Fibroblast of skin of scalp (primary cell): ENCODE data around the gene KLK8. TPM values are rescaled to one million over a fixed set of nuclear protein-coding genes. Genes with fewer than 3 reads are reported as not detected.

Experiments
- DNase-seq: peaks from one replicate; pipeline ENCODE4 v3.0.0-alpha.2; 2013
- polyA plus RNA-seq, 2 experiments: library from polyadenylated mRNA; unstranded; fragments of 120-200 nt; gene quantifications; one replicate each; pipeline ENCODE4 v1.2.1, GENCODE V29; 2013; ENCODE audit not compliant: insufficient read length in 2 of 2

KLK8 gene
- polyA plus RNA-seq (2013, experiment 1 of 2; ENCODE audit: insufficient read length) = not detected
- not detected for polyA plus RNA-seq (2013, experiment 2 of 2; ENCODE audit: insufficient read length)

- DNase-seq = no peak
Measured at GRCh38 chr19:51001515-51001914, at the start of gene KLK8. KLK8 (minus strand) TSS chr19:51001604; CDS start chr19:51001167, 437 bp downstream.

- DNase-seq = no peak
Measured at GRCh38 chr19:51047031-51047335, 45.6 kb upstream of the KLK8 start.

GRCh38 chr19:51044327-51044726, 42.9 kb upstream of the KLK8 start:
- no peak for DNase-seq

- no peak for DNase-seq
Measured at GRCh38 chr19:51043497-51043896, 42.1 kb upstream of the KLK8 start.

GRCh38 chr19:51040151-51040550, 38.7 kb upstream of the KLK8 start:
- DNase-seq = no peak

- DNase-seq = no peak
Measured at GRCh38 chr19:51036519-51036918, 35.1 kb upstream of the KLK8 start.

GRCh38 chr19:51034704-51035103, 33.3 kb upstream of the KLK8 start, which contains the start of gene KLK12:
KLK12 (minus strand) TSS chr19:51035002; CDS start chr19:51034621, 381 bp downstream.
- DNase-seq = no peak

- no peak for DNase-seq
Measured at GRCh38 chr19:51031880-51032225, 30.4 kb upstream of the KLK8 start.

GRCh38 chr19:51031220-51031879, 29.9 kb upstream of the KLK8 start:
- no peak for DNase-seq

GRCh38 chr19:51030631-51031030, 29.2 kb upstream of the KLK8 start:
- no peak for DNase-seq

GRCh38 chr19:51029718-51030117, 28.3 kb upstream of the KLK8 start:
- DNase-seq = no peak

GRCh38 chr19:51027873-51028272, 26.5 kb upstream of the KLK8 start:
- DNase-seq = no peak

- no peak for DNase-seq
Measured at GRCh38 chr19:51027126-51027806, 25.9 kb upstream of the KLK8 start.

- DNase-seq = no peak
Measured at GRCh38 chr19:51026554-51026831, 25.1 kb upstream of the KLK8 start, which contains the start of gene KLK11. KLK11 (minus strand) TSS chr19:51026616; CDS start chr19:51025631, 985 bp downstream.

GRCh38 chr19:51025809-51026553, 24.6 kb upstream of the KLK8 start:
- no peak for DNase-seq

- no peak for DNase-seq
Measured at GRCh38 chr19:51025401-51025800, 24.0 kb upstream of the KLK8 start.

- DNase-seq = no peak
Measured at GRCh38 chr19:51024924-51025323, 23.5 kb upstream of the KLK8 start.

GRCh38 chr19:51023946-51024345, 22.5 kb upstream of the KLK8 start:
- no peak for DNase-seq

GRCh38 chr19:51022526-51022925, 21.1 kb upstream of the KLK8 start:
- no peak for DNase-seq

- peak; percentile 40 for DNase-seq
Measured at GRCh38 chr19:51020988-51021651, 19.7 kb upstream of the KLK8 start.

GRCh38 chr19:51019544-51019925, 18.1 kb upstream of the KLK8 start, which contains the start of gene KLK10:
KLK10 (minus strand) TSS chr19:51019709; CDS start chr19:51019130, 579 bp downstream.
- DNase-seq = no peak

GRCh38 chr19:51018745-51019543, 17.5 kb upstream of the KLK8 start:
- DNase-seq = no peak
